ENCODE results near the gene C2orf78.
"Not testable (repeated sequence)": the region's sequence is repeated elsewhere in the genome, so short reads cannot be mapped to it uniquely, and the experiment has no call there.

C2orf78 gene

DNA sequence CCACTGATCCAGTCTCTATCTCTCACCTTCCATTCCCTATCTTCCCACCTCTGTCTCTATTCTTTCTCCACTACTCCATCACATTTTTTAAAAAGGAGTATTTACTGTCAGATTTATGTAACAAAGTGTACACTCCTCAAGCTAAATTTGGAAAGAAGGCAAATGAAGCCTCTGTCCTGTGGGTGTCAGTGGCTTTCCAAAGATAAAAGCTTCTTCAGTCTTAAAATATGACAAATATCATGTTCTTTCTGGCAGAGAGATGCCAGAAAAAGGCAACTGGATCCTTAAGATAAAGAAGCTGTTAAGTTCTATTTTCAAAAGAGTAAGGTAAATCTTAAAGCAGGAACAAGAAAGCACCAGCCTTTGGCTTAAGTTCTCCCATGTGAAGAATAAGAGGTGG is 11.2 kb upstream of the C2orf78 start:
- Histone ChIP-seq H2BK120ac (ENCODE audit: insufficient read depth, low read length, poor library complexity) (no peak overlapping the region), H3K9me3 (ENCODE audit: insufficient read depth, low read depth, low read length) (no peaks in the 10 kb centered on the region), H3K27me3 (ENCODE audit: insufficient read depth, low read length) (no peaks in the 10 kb centered on the region), H3K4me1 (ENCODE audit: control insufficient read depth in 1 of 2, insufficient read depth in 2 of 2, low read length in 2 of 2) (no peaks in the 10 kb centered on the region), H3K36me3 (ENCODE audit: control insufficient read depth in 1 of 2, insufficient read depth in 2 of 2, low read length in 2 of 2) (peaks cover 10 to 18% of the 10 kb centered on the region in 2 experiments), H2BK5ac (ENCODE audit: low read depth, low read length, poor library complexity) (no peak overlapping the region), H3K4ac (ENCODE audit: low read depth, low read length) (no peak overlapping the region), H4K12ac (ENCODE audit: low read depth, low read length) (no peak overlapping the region), H4K91ac (ENCODE audit: low read depth, low read length) (no peak overlapping the region), H2AFZ (ENCODE audit: insufficient read depth, low read length, poor library complexity) (no peak overlapping the region), H3K79me1 (ENCODE audit: low read length) (no peaks in the 10 kb centered on the region), H3K9ac (ENCODE audit: low read length) (no peak overlapping the region), H3K4me3 (ENCODE audit: low read depth, low read length) (no peak overlapping the region), H2BK12ac (ENCODE audit: low read length) (no peak overlapping the region), H4K8ac (ENCODE audit: low read depth, low read length) (no peak overlapping the region), H2AK5ac (ENCODE audit: low read length) (no peak overlapping the region), H3K79me2 (ENCODE audit: control insufficient read depth, insufficient read depth, low read length, poor library complexity) (no peaks in the 10 kb centered on the region), H3K4me2 (ENCODE audit: low read length) (no peak overlapping the region), H3K14ac (ENCODE audit: low read length) (no peak overlapping the region), H3K27ac (ENCODE audit: low read depth, low read length) (no peak overlapping the region), H3K18ac (ENCODE audit: low read length) (no peak overlapping the region), H3K23ac (ENCODE audit: low read length) (no peak overlapping the region)
- no peak for DNase-seq

DNA sequence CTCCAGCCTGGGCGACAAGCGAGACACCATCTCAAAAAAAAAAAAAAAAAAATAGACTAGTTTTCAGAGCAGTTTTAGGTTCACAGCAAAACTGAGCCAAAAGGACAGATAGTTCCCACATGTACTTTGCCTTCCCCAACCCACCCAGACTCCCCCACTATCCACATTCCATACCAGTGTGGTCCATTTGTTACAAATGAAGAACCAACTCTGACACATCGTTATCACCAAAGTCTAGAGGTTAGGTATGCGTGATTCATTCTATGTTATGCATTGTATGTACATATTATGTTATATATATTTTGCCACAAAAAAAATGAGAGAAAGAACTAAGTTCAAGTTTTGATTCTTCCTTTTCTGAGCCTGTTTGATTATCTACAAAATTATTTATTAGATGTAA is 7.6 kb upstream of the C2orf78 start:
- H4K8ac ChIP-seq (ENCODE audit: low read depth, low read length) = no peak overlapping the region
- peak in 1 of 2 donors; percentile 56 for DNase-seq
- no peak overlapping the region for H2AK5ac ChIP-seq (ENCODE audit: low read length)
- no peak overlapping the region for H2AFZ ChIP-seq (ENCODE audit: insufficient read depth, low read length, poor library complexity)
- H3K4me1 ChIP-seq (ENCODE audit: control insufficient read depth in 1 of 2, insufficient read depth in 2 of 2, low read length in 2 of 2) = no peaks in the 10 kb centered on the region
- no peak overlapping the region for H3K4ac ChIP-seq (ENCODE audit: low read depth, low read length)
- no peak overlapping the region for H3K14ac ChIP-seq (ENCODE audit: low read length)
- no peak overlapping the region for H3K23ac ChIP-seq (ENCODE audit: low read length)
- no CpG with 5 or more reads among the region's 4 CpGs for WGBS (ENCODE audit: extremely low coverage, insufficient coverage, insufficient read length)
- H3K4me2 ChIP-seq (ENCODE audit: low read length) = no peak overlapping the region
- no peak overlapping the region for H2BK5ac ChIP-seq (ENCODE audit: low read depth, low read length, poor library complexity)
- no peak overlapping the region for H2BK120ac ChIP-seq (ENCODE audit: insufficient read depth, low read length, poor library complexity)
- no peaks in the 10 kb centered on the region for H3K9me3 ChIP-seq (ENCODE audit: insufficient read depth, low read depth, low read length)
- H3K9ac ChIP-seq (ENCODE audit: low read length) = no peak overlapping the region
- no peak overlapping the region for H2BK12ac ChIP-seq (ENCODE audit: low read length)
- no peaks in the 10 kb centered on the region for H3K27me3 ChIP-seq (ENCODE audit: insufficient read depth, low read length)
- peaks cover 3 to 5% of the 10 kb centered on the region in 2 experiments for H3K36me3 ChIP-seq (ENCODE audit: control insufficient read depth in 1 of 2, insufficient read depth in 2 of 2, low read length in 2 of 2)
- H3K4me3 ChIP-seq (ENCODE audit: low read depth, low read length) = no peak overlapping the region
- no peak overlapping the region for H4K91ac ChIP-seq (ENCODE audit: low read depth, low read length)
- no peak overlapping the region for H4K12ac ChIP-seq (ENCODE audit: low read depth, low read length)
- H3K79me1 ChIP-seq (ENCODE audit: low read length) = peaks cover 3% of the 10 kb centered on the region
- peaks cover 4% of the 10 kb centered on the region for H3K79me2 ChIP-seq (ENCODE audit: control insufficient read depth, insufficient read depth, low read length, poor library complexity)
- no peak overlapping the region for H3K27ac ChIP-seq (ENCODE audit: low read depth, low read length)
- no peak overlapping the region for H3K18ac ChIP-seq (ENCODE audit: low read length)

DNA sequence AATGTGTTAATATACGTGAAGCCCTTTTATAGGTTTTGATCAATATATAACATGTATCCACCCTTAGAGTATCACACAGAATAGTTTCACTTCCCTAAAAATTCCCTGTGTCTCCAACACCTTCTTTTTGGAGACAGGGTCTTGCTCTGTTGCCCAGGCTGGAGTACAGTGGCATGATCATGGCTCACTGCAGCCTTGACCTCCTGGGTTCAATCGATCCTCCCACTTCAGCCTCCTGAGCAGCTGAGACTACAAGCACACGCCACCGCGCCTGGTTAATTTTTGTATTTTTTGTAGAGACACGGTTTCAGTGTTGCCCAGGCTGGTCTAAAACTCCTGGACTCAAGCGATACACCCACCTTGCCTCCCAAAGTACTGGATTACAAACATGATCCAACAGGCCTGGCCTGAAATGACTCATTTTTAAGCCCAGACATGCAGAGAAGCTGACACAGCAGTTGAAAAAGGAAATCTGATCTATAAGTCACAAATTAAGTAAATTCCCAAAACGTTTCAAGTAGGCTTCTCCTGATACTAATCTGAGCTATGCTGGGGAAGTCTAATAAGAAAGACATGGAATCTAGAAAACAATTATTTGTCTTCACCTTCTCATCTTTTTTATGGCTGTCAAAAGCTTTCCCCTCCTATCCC is 7.0 kb upstream of the C2orf78 start:
- Histone ChIP-seq H3K4me2 (ENCODE audit: low read length) (no peak overlapping the region), H3K36me3 (ENCODE audit: control insufficient read depth in 1 of 2, insufficient read depth in 2 of 2, low read length in 2 of 2) (peaks cover 3 to 5% of the 10 kb centered on the region in 2 experiments), H3K27me3 (ENCODE audit: insufficient read depth, low read length) (no peaks in the 10 kb centered on the region), H3K4me1 (ENCODE audit: control insufficient read depth in 1 of 2, insufficient read depth in 2 of 2, low read length in 2 of 2) (no peaks in the 10 kb centered on the region), H4K8ac (ENCODE audit: low read depth, low read length) (no peak overlapping the region), H2AK5ac (ENCODE audit: low read length) (no peak overlapping the region), H3K27ac (ENCODE audit: low read depth, low read length) (no peak overlapping the region), H4K91ac (ENCODE audit: low read depth, low read length) (no peak overlapping the region), H3K9ac (ENCODE audit: low read length) (no peak overlapping the region), H3K79me2 (ENCODE audit: control insufficient read depth, insufficient read depth, low read length, poor library complexity) (peaks cover 4% of the 10 kb centered on the region), H2BK120ac (ENCODE audit: insufficient read depth, low read length, poor library complexity) (no peak overlapping the region), H3K4ac (ENCODE audit: low read depth, low read length) (no peak overlapping the region), H3K23ac (ENCODE audit: low read length) (no peak overlapping the region), H3K79me1 (ENCODE audit: low read length) (peaks cover 3% of the 10 kb centered on the region), H4K12ac (ENCODE audit: low read depth, low read length) (no peak overlapping the region), H3K9me3 (ENCODE audit: insufficient read depth, low read depth, low read length) (no peaks in the 10 kb centered on the region), H2BK5ac (ENCODE audit: low read depth, low read length, poor library complexity) (no peak overlapping the region), H2BK12ac (ENCODE audit: low read length) (no peak overlapping the region), H2AFZ (ENCODE audit: insufficient read depth, low read length, poor library complexity) (no peak overlapping the region), H3K18ac (ENCODE audit: low read length) (no peak overlapping the region), H3K14ac (ENCODE audit: low read length) (no peak overlapping the region), H3K4me3 (ENCODE audit: low read depth, low read length) (no peak overlapping the region)
- DNase-seq = peak; percentile 18 to 51
- no CpG with 5 or more reads among the region's 8 CpGs for WGBS (ENCODE audit: extremely low coverage, insufficient coverage, insufficient read length)

- not testable (repeated sequence) for H2BK120ac ChIP-seq (ENCODE audit: insufficient read depth, low read length, poor library complexity); H3K23ac ChIP-seq (ENCODE audit: low read length); H2BK5ac ChIP-seq (ENCODE audit: low read depth, low read length, poor library complexity); H3K79me2 ChIP-seq (ENCODE audit: control insufficient read depth, insufficient read depth, low read length, poor library complexity); H4K91ac ChIP-seq (ENCODE audit: low read depth, low read length); H3K9ac ChIP-seq (ENCODE audit: low read length); DNase-seq; H2BK12ac ChIP-seq (ENCODE audit: low read length); H3K4me1 ChIP-seq (ENCODE audit: control insufficient read depth in 1 of 2, insufficient read depth in 2 of 2, low read length in 2 of 2); H3K36me3 ChIP-seq (ENCODE audit: control insufficient read depth in 1 of 2, insufficient read depth in 2 of 2, low read length in 2 of 2); H4K12ac ChIP-seq (ENCODE audit: low read depth, low read length); H3K18ac ChIP-seq (ENCODE audit: low read length); H2AK5ac ChIP-seq (ENCODE audit: low read length); H3K27ac ChIP-seq (ENCODE audit: low read depth, low read length); H3K9me3 ChIP-seq (ENCODE audit: insufficient read depth, low read depth, low read length); H3K14ac ChIP-seq (ENCODE audit: low read length); H3K79me1 ChIP-seq (ENCODE audit: low read length); H3K27me3 ChIP-seq (ENCODE audit: insufficient read depth, low read length); H2AFZ ChIP-seq (ENCODE audit: insufficient read depth, low read length, poor library complexity); H4K8ac ChIP-seq (ENCODE audit: low read depth, low read length); H3K4ac ChIP-seq (ENCODE audit: low read depth, low read length)
- H3K4me2 ChIP-seq (ENCODE audit: low read length) = peak overlapping the region; percentile 87
- WGBS (ENCODE audit: extremely low coverage, insufficient coverage, insufficient read length) = no CpG with 5 or more reads among the region's 18 CpGs
- H3K4me3 ChIP-seq (ENCODE audit: low read depth, low read length) = peak overlapping the region; percentile 88
Observed at GRCh38 chr2:73778867-73779466, 5.0 kb upstream of the C2orf78 start.

Measured in trophoblast cell (in vitro differentiated cells and primary cell).